WI38 (cell line): Measurements from ENCODE around the gene ERCC5.

Source experiments
- H3K4me3 ChIP-seq: 2 replicates; pipeline ENCODE4 v1.5.1; 2011; ENCODE audit warnings: low read depth, mild to moderate bottlenecking, control low read depth, low read length
- CTCF ChIP-seq: IDR thresholded peaks from 2 replicates; pipeline ENCODE4 v1.5.1; 2012; ENCODE audit warnings: low read depth, mild to moderate bottlenecking, control low read depth, low read length

ERCC5 gene

GRCh38 chr13:102872531-102872930 lies 26.7 kb downstream of the ERCC5 start:
- TF ChIP-seq CTCF = no peak
- no peak overlapping the region for H3K4me3 ChIP-seq

GRCh38 chr13:102873653-102874052 lies 27.8 kb downstream of the ERCC5 start:
- H3K4me3 ChIP-seq = no peak overlapping the region
- TF ChIP-seq CTCF = no peak

GRCh38 chr13:102875256-102875655 lies 29.4 kb downstream of the ERCC5 start:
- TF ChIP-seq CTCF = no peak
- H3K4me3 ChIP-seq = no peak overlapping the region

GRCh38 chr13:102877303-102877702 lies 31.5 kb downstream of the ERCC5 start:
- H3K4me3 ChIP-seq = no peak overlapping the region
- no peak for TF ChIP-seq CTCF

- no peak overlapping the region for H3K4me3 ChIP-seq
- TF ChIP-seq CTCF = no peak
Observed at GRCh38 chr13:102878481-102878880, 32.6 kb downstream of the ERCC5 start.

- no peak overlapping the region for H3K4me3 ChIP-seq
- TF ChIP-seq CTCF = no peak
Observed at GRCh38 chr13:102879793-102880499, 34.1 kb downstream of the ERCC5 start.

- H3K4me3 ChIP-seq = no peak overlapping the region
- no peak for TF ChIP-seq CTCF
Observed at GRCh38 chr13:102881819-102882686, 36.2 kb downstream of the ERCC5 start.
